NCI-H748 (cell line): ENCODE measurements around the gene LANCL3.

Experiments
- DNase-seq: peaks from one replicate; lab custom pipeline; 2025; ENCODE audit not compliant: unreplicated experiment; lab: John Stamatoyannopoulos, UW

LANCL3 gene

GRCh38 chrX:37679230-37679629, 107.8 kb downstream of the LANCL3 start:
- no peak for DNase-seq

- no peak for DNase-seq
Observed at GRCh38 chrX:37679888-37680287, 108.4 kb downstream of the LANCL3 start.

GRCh38 chrX:37684426-37684825, 113.0 kb downstream of the LANCL3 start:
- no peak for DNase-seq

- DNase-seq = no peak
Observed at GRCh38 chrX:37684973-37685372, 113.5 kb downstream of the LANCL3 start.

GRCh38 chrX:37685381-37686359, 114.2 kb downstream of the LANCL3 start, which contains the start of gene XK:
Gene XK (plus strand): TSS chrX:37685791. CDS start chrX:37685962, 171 bp downstream.
- DNase-seq = peak; percentile 67

- DNase-seq = no peak
Observed at GRCh38 chrX:37686369-37686995, 115.0 kb downstream of the LANCL3 start.

- DNase-seq = no peak
Observed at GRCh38 chrX:37686996-37687395, 115.5 kb downstream of the LANCL3 start.

- no peak for DNase-seq
Observed at GRCh38 chrX:37690119-37690518, 118.7 kb downstream of the LANCL3 start.

GRCh38 chrX:37692918-37693317, 121.5 kb downstream of the LANCL3 start:
- no peak for DNase-seq

- no peak for DNase-seq
Observed at GRCh38 chrX:37697169-37697760, 125.8 kb downstream of the LANCL3 start.

GRCh38 chrX:37701588-37701987, 130.1 kb downstream of the LANCL3 start:
- no peak for DNase-seq

GRCh38 chrX:37711991-37712390, 140.5 kb downstream of the LANCL3 start:
- no peak for DNase-seq

GRCh38 chrX:37712458-37712857, 141.0 kb downstream of the LANCL3 start:
- DNase-seq = no peak

GRCh38 chrX:37714479-37714878, 143.0 kb downstream of the LANCL3 start:
- no peak for DNase-seq

- no peak for DNase-seq
Observed at GRCh38 chrX:37716602-37717001, 145.1 kb downstream of the LANCL3 start.

GRCh38 chrX:37717708-37718107, 146.2 kb downstream of the LANCL3 start:
- DNase-seq = no peak

- DNase-seq = no peak
Observed at GRCh38 chrX:37722595-37722994, 151.1 kb downstream of the LANCL3 start.

- no peak for DNase-seq
Observed at GRCh38 chrX:37726346-37726745, 154.9 kb downstream of the LANCL3 start.
